Measurements from ENCODE around the gene ZNF76. TPM values are rescaled to one million over a fixed set of nuclear protein-coding genes. Genes with fewer than 3 reads are reported as not detected.

ZNF76 gene
- total and polyA plus RNA-seq, 2 donors (not counting 3 experiments of a cell fraction or from before 2014, with no cell fraction given) = 27.9 to 34.6 TPM

- TF ChIP-seq JUN (IDR thresholded peaks at IDR 0.05; ENCODE audit: borderline replicate concordance, insufficient read depth, insufficient read length, low read depth) (no peak), FOS (IDR thresholded peaks at IDR 0.05; ENCODE audit: borderline replicate concordance, insufficient read depth, low read length) (no peak), POLR2A (IDR thresholded peaks at IDR 0.05; ENCODE audit: low read depth, low read length) (no peak), EZH2 (IDR thresholded peaks at IDR 0.05; ENCODE audit: borderline replicate concordance, low read depth, low read length, severe bottlenecking) (no peak), GATA2 (IDR thresholded peaks at IDR 0.05; ENCODE audit: insufficient read depth, insufficient read length, low read depth, low read length) (no peak), MYC (IDR thresholded peaks at IDR 0.05; ENCODE audit: low read depth, low read length) (no peak), MAX (IDR thresholded peaks at IDR 0.05; ENCODE audit: insufficient read depth, insufficient read length) (no peak)
- no peak overlapping the region for H3K4me3 ChIP-seq (replicated peaks in 1 of 3; ENCODE audit: insufficient read depth in 1 of 3, low read depth in 1 of 3, low read length in 3 of 3)
- CTCF ChIA-PET = interaction anchor here (2.6 kb wide), 1 partner anchor 12 kb away, joined by 7 read pairs; no protein-coding TSS in a partner anchor
- DNase-seq (ENCODE audit: low read depth, low spot score) = no peak
- no peak overlapping the region for H3K4me2 ChIP-seq (ENCODE audit: insufficient read depth, low read length)
- FAIRE-seq = no peak
- H3K9me3 ChIP-seq (replicated peaks; ENCODE audit: control insufficient read depth, insufficient read depth, low read length) = no peaks in the 10 kb centered on the region
- no peak overlapping the region for H2AFZ ChIP-seq (ENCODE audit: low read depth, low read length)
- no peak overlapping the region for H3K9ac ChIP-seq (replicated peaks; ENCODE audit: extremely low read depth, insufficient read depth, low read length)
- dilution Hi-C loops (cut with MboI; ENCODE audit: extremely low pct_ligation_motif_present, low sequenced_read_pairs) (no loop called here), intact Hi-C loops (cut with micrococcal nuclease) (no loop called here)
- BruUV-seq (replicated peaks) = no TSS peak
- H3K27me3 ChIP-seq (ENCODE audit: control insufficient read depth in 2 of 2, insufficient read depth in 2 of 2, low read length in 2 of 2) = no peaks in the 10 kb centered on the region
- POLR2A ChIA-PET = no interaction called here
- H3K79me2 ChIP-seq (ENCODE audit: control insufficient read depth, insufficient read depth, low read length) = no peaks in the 10 kb centered on the region
- peaks cover 3 to 17% of the 10 kb centered on the region in 2 experiments for H3K36me3 ChIP-seq (ENCODE audit: control insufficient read depth in 2 of 2, extremely low read depth in 1 of 2, insufficient read depth in 2 of 2, low read length in 2 of 2)
- no peaks in the 10 kb centered on the region for H4K20me1 ChIP-seq (replicated peaks; ENCODE audit: control insufficient read depth, extremely low read depth, insufficient read depth, low read length)
- H3K27ac ChIP-seq (ENCODE audit: insufficient read depth, low read depth, low read length) = no peak overlapping the region
- H3K4me1 ChIP-seq (ENCODE audit: control insufficient read depth, extremely low read depth, insufficient read depth, low read length) = no peaks in the 10 kb centered on the region
- H3K9me1 ChIP-seq (replicated peaks; ENCODE audit: control insufficient read depth, extremely low read depth, insufficient read depth, low read length) = no peaks in the 10 kb centered on the region
These were observed 22.9 kb downstream of the ZNF76 start for GRCh38 chr6:35282472-35282871.

- Histone ChIP-seq H3K9ac (replicated peaks; ENCODE audit: extremely low read depth, insufficient read depth, low read length) (no peak overlapping the region), H3K4me3 (replicated peaks in 1 of 3; ENCODE audit: insufficient read depth in 1 of 3, low read depth in 1 of 3, low read length in 3 of 3) (no peak overlapping the region), H3K4me2 (ENCODE audit: insufficient read depth, low read length) (no peak overlapping the region), H3K9me1 (replicated peaks; ENCODE audit: control insufficient read depth, extremely low read depth, insufficient read depth, low read length) (no peaks in the 10 kb centered on the region), H3K36me3 (ENCODE audit: control insufficient read depth in 2 of 2, extremely low read depth in 1 of 2, insufficient read depth in 2 of 2, low read length in 2 of 2) (peaks cover 3 to 26% of the 10 kb centered on the region in 2 experiments), H4K20me1 (replicated peaks; ENCODE audit: control insufficient read depth, extremely low read depth, insufficient read depth, low read length) (no peaks in the 10 kb centered on the region), H3K79me2 (ENCODE audit: control insufficient read depth, insufficient read depth, low read length) (no peaks in the 10 kb centered on the region), H2AFZ (ENCODE audit: low read depth, low read length) (no peak overlapping the region), H3K9me3 (replicated peaks; ENCODE audit: control insufficient read depth, insufficient read depth, low read length) (no peaks in the 10 kb centered on the region), H3K4me1 (ENCODE audit: control insufficient read depth, extremely low read depth, insufficient read depth, low read length) (no peaks in the 10 kb centered on the region), H3K27ac (ENCODE audit: insufficient read depth, low read depth, low read length) (no peak overlapping the region), H3K27me3 (ENCODE audit: control insufficient read depth in 2 of 2, insufficient read depth in 2 of 2, low read length in 2 of 2) (no peaks in the 10 kb centered on the region)
- TF ChIP-seq MYC (IDR thresholded peaks at IDR 0.05; ENCODE audit: low read depth, low read length) = no peak
- TF ChIP-seq MAX (IDR thresholded peaks at IDR 0.05; ENCODE audit: insufficient read depth, insufficient read length) = no peak
- TF ChIP-seq CTCF (IDR thresholded peaks at IDR 0.05; ENCODE audit: extremely low read depth in 1 of 2, insufficient read depth in 1 of 2, low read depth in 1 of 2, low read length in 2 of 2) = no peak
- TF ChIP-seq POLR2AphosphoS5 (IDR thresholded peaks at IDR 0.05; ENCODE audit: insufficient read depth, low read depth, low read length) = no peak
- no peak for TF ChIP-seq GATA2 (IDR thresholded peaks at IDR 0.05; ENCODE audit: insufficient read depth, insufficient read length, low read depth, low read length)
- TF ChIP-seq POLR2A (IDR thresholded peaks at IDR 0.05; ENCODE audit: low read depth, low read length) = no peak
- TF ChIP-seq FOS (IDR thresholded peaks at IDR 0.05; ENCODE audit: borderline replicate concordance, insufficient read depth, low read length) = no peak
- TF ChIP-seq JUN (IDR thresholded peaks at IDR 0.05; ENCODE audit: borderline replicate concordance, insufficient read depth, insufficient read length, low read depth) = no peak
- no peak for TF ChIP-seq EZH2 (IDR thresholded peaks at IDR 0.05; ENCODE audit: borderline replicate concordance, low read depth, low read length, severe bottlenecking)
- ChIA-PET CTCF (no interaction called here), POLR2A (no interaction called here)
- FAIRE-seq (no peak), DNase-seq (ENCODE audit: low read depth, low spot score) (no peak)
- dilution Hi-C loops (cut with MboI; ENCODE audit: extremely low pct_ligation_motif_present, low sequenced_read_pairs) (no loop called here), intact Hi-C loops (cut with micrococcal nuclease) (no loop called here)
- BruUV-seq (replicated peaks) = no TSS peak
These were observed 23.8 kb downstream of the ZNF76 start for GRCh38 chr6:35283361-35283760.
